SK-N-SH (cell line): ENCODE data around the gene GHRHR. TPM values are rescaled to one million over a fixed set of nuclear protein-coding genes. Genes with fewer than 3 reads are reported as not detected.

ENCODE experiments used
- CTCF ChIA-PET: fragments of 300-600, 350-600 bp; formaldehyde crosslinking; extraction: SDS; loops from one replicate; lab custom pipeline; 2021; lab: Yijun Ruan, JAX
- POLR2A ChIA-PET: fragments of 350-600 bp; sonication (Branson Sonifier 250); formaldehyde crosslinking; extraction: SDS; loops from one replicate; lab custom pipeline; 2020; ENCODE audit warnings: antibody characterized with exemption, inconsistent platforms; lab: Yijun Ruan, JAX
- DNase-seq: peaks from one replicate; pipeline ENCODE4 v3.0.0; 2012
- H2AFZ ChIP-seq: fragments of 200-600 bp; sonication (generic); 2 replicates; pipeline ENCODE4 v1.8.1; 2016; ENCODE audit warnings: antibody characterized with exemption, mild to moderate bottlenecking, low read depth
- H3F3A ChIP-seq: fragments of 200-600 bp; sonication (generic); replicated peaks from 2 replicates; pipeline ENCODE3; 2016; ENCODE audit warnings: antibody characterized with exemption, mild to moderate bottlenecking; ENCODE audit not compliant: insufficient read depth
- H3K27ac ChIP-seq, 2 experiments: fragments of 200-500 bp in 1 of 2; fragments of 200-600 bp in 1 of 2; sonication (Bioruptor generic) in 1 of 2; sonication (generic), shearing (Covaris generic) in 1 of 2; 2 replicates each; pipeline versions ENCODE4 v1.5.1 to v1.6.1; 2014 to 2016; ENCODE audit warnings: low read depth in 2 of 2, inconsistent platforms in 1 of 2, low read length in 1 of 2, mild to moderate bottlenecking in 1 of 2, mixed read lengths in 1 of 2
- H3K27me3 ChIP-seq: fragments of 200-600 bp; sonication (generic), shearing (Covaris generic); 2 replicates; pipeline ENCODE4 v1.6.1; 2016; ENCODE audit warnings: mixed run types; ENCODE audit not compliant: insufficient read depth
- H3K36me3 ChIP-seq, 2 experiments: fragments of 200-500 bp in 1 of 2; fragments of 200-600 bp in 1 of 2; sonication (Bioruptor generic) in 1 of 2; sonication (generic) in 1 of 2; replicated peaks in 1 of 2; 2 replicates each; pipeline versions ENCODE3 to v1.5.1; 2014 to 2016; ENCODE audit warnings: low read length in 1 of 2, mild to moderate bottlenecking in 1 of 2; ENCODE audit not compliant: insufficient read depth in 2 of 2, control insufficient read depth in 1 of 2
- H3K4me1 ChIP-seq, 2 experiments: fragments of 200-500 bp in 1 of 2; fragments of 200-600 bp in 1 of 2; sonication (Bioruptor generic) in 1 of 2; sonication (generic), shearing (Covaris generic) in 1 of 2; 2 replicates each; pipeline versions ENCODE4 v1.5.1 to v1.6.1; 2014 to 2016; ENCODE audit warnings: low read depth in 1 of 2, low read length in 1 of 2, mixed run types in 1 of 2; ENCODE audit not compliant: insufficient read depth in 2 of 2, control insufficient read depth in 1 of 2
- H3K4me2 ChIP-seq: fragments of 200-600 bp; sonication (generic), shearing (Covaris generic); 2 replicates; pipeline ENCODE4 v1.6.1; 2017; ENCODE audit warnings: mixed run types
- H3K4me3 ChIP-seq, 2 experiments: fragments of 200-500 bp in 1 of 2; fragments of 200-600 bp in 1 of 2; sonication (Bioruptor generic) in 1 of 2; sonication (generic), shearing (Covaris generic) in 1 of 2; 2 replicates each; pipeline versions ENCODE4 v1.5.1 to v1.8.1; 2014 to 2016; ENCODE audit warnings: low read depth in 2 of 2, inconsistent platforms in 1 of 2, low read length in 1 of 2, mild to moderate bottlenecking in 1 of 2, mixed read lengths in 1 of 2, moderate library complexity in 1 of 2
- H3K79me2 ChIP-seq: fragments of 200-600 bp; sonication (generic); 2 replicates; pipeline ENCODE4 v1.8.1; 2017; ENCODE audit warnings: mild to moderate bottlenecking; ENCODE audit not compliant: insufficient read depth
- H3K9ac ChIP-seq: fragments of 200-600 bp; sonication (generic); 2 replicates; pipeline ENCODE4 v1.6.1; 2017; ENCODE audit warnings: mixed run types
- H3K9me2 ChIP-seq: fragments of 200-600 bp; sonication (generic); 2 replicates; pipeline ENCODE4 v1.6.1; 2017; ENCODE audit warnings: mixed run types
- H3K9me3 ChIP-seq: fragments of 200-600 bp; sonication (generic); 2 replicates; pipeline ENCODE4 v1.6.1; 2017; ENCODE audit warnings: mixed run types, mild to moderate bottlenecking, moderate library complexity
- H4K20me1 ChIP-seq: fragments of 200-600 bp; sonication (generic); 2 replicates; pipeline ENCODE4 v1.6.1; 2017; ENCODE audit warnings: mild to moderate bottlenecking, mixed run types; ENCODE audit not compliant: insufficient read depth
- CHD2 ChIP-seq: fragments of 150-350 bp; IDR thresholded peaks from 2 replicates; pipeline ENCODE4 v1.6.1; 2018; ENCODE audit warnings: low read length; ENCODE audit not compliant: partially characterized antibody
- ELF1 ChIP-seq: IDR thresholded peaks from 2 replicates; pipeline ENCODE4 v1.4.0; 2012
- EP300 ChIP-seq, 2 experiments: IDR thresholded peaks; 2 replicates each; pipeline versions ENCODE4 v1.4.0 to v1.6.1; 2012; ENCODE audit warnings: borderline replicate concordance in 1 of 2, low read depth in 1 of 2, low read length in 1 of 2
- EZH2phosphoT487 ChIP-seq: fragments of 200-600 bp; sonication (generic); IDR thresholded peaks from 2 replicates; pipeline ENCODE4 v1.6.1; 2017; ENCODE audit warnings: low read depth, mixed run types, mild to moderate bottlenecking, antibody characterized with exemption, moderate library complexity, borderline replicate concordance
- FOXM1 ChIP-seq: IDR thresholded peaks from 2 replicates; pipeline ENCODE4 v1.4.0; 2012; ENCODE audit warnings: low read depth, mild to moderate bottlenecking
- GABPA ChIP-seq: IDR thresholded peaks from 2 replicates; pipeline ENCODE4 v1.4.0; 2012; ENCODE audit warnings: low read depth, mild to moderate bottlenecking
- GATA2 ChIP-seq: sonication (generic); formaldehyde crosslinking; IDR thresholded peaks from 2 replicates; pipeline ENCODE4 v1.5.0; 2020; ENCODE audit warnings: mild to moderate bottlenecking, missing genetic modification reagents
- JUND ChIP-seq: IDR thresholded peaks from 2 replicates; pipeline ENCODE4 v1.4.0; 2012
- MEF2A ChIP-seq: IDR thresholded peaks from 2 replicates; pipeline ENCODE4 v1.4.0; 2012; ENCODE audit warnings: low read depth, borderline replicate concordance
- MXI1 ChIP-seq: IDR thresholded peaks from 2 replicates; pipeline ENCODE4 v1.6.1; 2012; ENCODE audit warnings: mild to moderate bottlenecking, low read depth, low read length, improper control_type of control experiment
- NFIC ChIP-seq: IDR thresholded peaks from 2 replicates; pipeline ENCODE4 v1.4.0; 2012; ENCODE audit warnings: borderline replicate concordance
- RCOR1 ChIP-seq: fragments of 150-350 bp; IDR thresholded peaks from 2 replicates; pipeline ENCODE4 v1.6.1; 2017; ENCODE audit warnings: antibody characterized with exemption, low read length
- RFX5 ChIP-seq: IDR thresholded peaks from 2 replicates; pipeline ENCODE4 v1.6.1; 2012; ENCODE audit warnings: mild to moderate bottlenecking, improper control_type of control experiment, low read length
- RXRA ChIP-seq: IDR thresholded peaks from 2 replicates; pipeline ENCODE4 v1.4.0; 2012; ENCODE audit warnings: low read depth, mild to moderate bottlenecking, borderline replicate concordance
- SMC3 ChIP-seq: IDR thresholded peaks from 2 replicates; pipeline ENCODE4 v1.6.1; 2012; ENCODE audit warnings: low read depth, low read length, improper control_type of control experiment
- YY1 ChIP-seq: IDR thresholded peaks from 2 replicates; pipeline ENCODE4 v1.4.0; 2012; ENCODE audit warnings: low read depth, mild to moderate bottlenecking
- WGBS: methylation state at CpG from one replicate; pipeline ENCODE4 v1.1.6; 2017; ENCODE audit warnings: low lambda C conversion rate; 5-methylcytosine and 5-hydroxymethylcytosine counted together
- polyA plus RNA-seq, 3 experiments: library from polyadenylated mRNA; depleted of rRNA; stranded (reverse); fragments of >200 nt; gene quantifications; 2 replicates each; pipeline ENCODE4 v1.2.3, GENCODE V29; 2012
- TF ChIP-seq, protein P1 (sequence below): IDR thresholded peaks from 2 replicates; pipeline ENCODE4; 2012
- TF ChIP-seq, protein P2 (sequence below): IDR thresholded peaks from 2 replicates; pipeline ENCODE4 v1.4.0; 2012; ENCODE audit warnings: low read depth

GHRHR gene
- polyA plus RNA-seq, 1 of the 3 experiments (the other 2 are of a cell fraction): not detected

DNA sequence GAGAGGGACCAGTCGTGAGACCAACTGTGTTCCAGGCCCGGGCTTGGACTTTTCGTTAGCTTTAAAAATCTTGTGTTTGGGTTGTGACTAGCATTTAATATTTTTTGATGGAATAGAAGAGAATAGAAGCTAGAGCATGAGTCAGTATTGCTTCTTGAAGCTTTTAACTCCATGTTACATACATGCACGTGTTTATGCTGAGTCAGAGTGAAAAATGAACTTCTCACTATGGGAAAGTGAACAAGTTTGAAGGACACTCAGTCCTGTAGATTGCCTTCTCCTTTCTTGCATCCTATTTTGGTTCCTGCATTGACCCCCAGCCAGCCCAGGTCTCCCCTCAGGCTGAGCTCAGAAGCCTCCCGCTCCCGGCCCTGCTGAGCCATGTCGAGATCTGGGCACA lies 31.8 kb downstream of the GHRHR start:
- Histone ChIP-seq H3K4me1 (no peaks in the 10 kb centered on the region; a peak in 1 of 4 replicates), H2AFZ (no peak overlapping the region), H3K79me2 (no peaks in the 10 kb centered on the region), H3K27me3 (no peaks in the 10 kb centered on the region), H3K9me3 (no peaks in the 10 kb centered on the region), H3F3A (no peaks in the 10 kb centered on the region), H3K9me2 (no peaks in the 10 kb centered on the region), H3K4me2 (no peak overlapping the region), H3K36me3 (no peaks in the 10 kb centered on the region), H4K20me1 (no peaks in the 10 kb centered on the region), H3K4me3 (no peak overlapping the region), H3K9ac (no peak overlapping the region), H3K27ac (no peak overlapping the region)
- ChIA-PET CTCF (interaction anchor here (1.3 to 31.8 kb wide), 6 partner anchors 11 to 139 kb away, joined by 4 to 1191 read pairs (median 6); no protein-coding TSS in a partner anchor), POLR2A (no interaction called here)
- TF ChIP-seq RCOR1: no peak
- TF ChIP-seq EP300 (IDR thresholded peaks at IDR 0.05; ENCODE audit: borderline replicate concordance in 1 of 2, low read depth in 1 of 2, low read length in 1 of 2): no peak
- no peak for TF ChIP-seq YY1
- TF ChIP-seq JUND: no peak
- TF ChIP-seq MEF2A: no peak
- no peak for TF ChIP-seq MXI1
- DNase-seq: no peak
- WGBS: 54% methylated on average over 7 of the region's 7 CpGs

DNA sequence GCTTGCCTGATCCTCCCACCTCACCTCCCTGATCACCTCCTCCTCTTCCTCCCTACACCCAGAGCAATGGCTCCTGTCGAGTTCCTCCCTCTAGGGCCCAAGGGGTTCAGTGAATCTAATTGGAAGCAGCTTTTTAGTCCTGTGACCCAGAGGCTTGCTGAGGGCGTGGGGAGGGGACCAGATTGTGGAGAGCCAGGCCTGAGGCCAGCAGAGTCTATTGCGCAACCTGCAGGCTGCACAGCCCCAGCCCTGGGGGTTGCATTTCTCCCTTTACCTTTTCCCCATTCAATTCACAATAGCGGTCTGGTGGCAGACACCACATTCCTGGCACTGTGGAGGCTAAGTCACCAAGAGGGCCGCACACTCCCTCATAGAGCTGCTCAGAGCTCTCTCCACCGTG lies 32.5 kb downstream of the GHRHR start:
- DNase-seq: no peak
- H3K9me2 ChIP-seq: no peaks in the 10 kb centered on the region
- no peak overlapping the region for H3K9ac ChIP-seq
- no peaks in the 10 kb centered on the region for H3K27me3 ChIP-seq
- H3K27ac ChIP-seq: no peak overlapping the region
- no peaks in the 10 kb centered on the region for H4K20me1 ChIP-seq
- H3K4me2 ChIP-seq: no peak overlapping the region
- WGBS: 70% methylated on average over 5 of the region's 6 CpGs
- TF ChIP-seq JUND (no peak), RFX5 (no peak), EZH2phosphoT487 (no peak), MEF2A (no peak), ELF1 (no peak), GATA2 (CRISPR knock-in tag) (no peak), GABPA (no peak), RXRA (no peak), RCOR1 (no peak), NFIC (no peak), CHD2 (no peak), FOXM1 (no peak), MXI1 (no peak), SMC3 (no peak)
- TF ChIP-seq, protein P1, sequence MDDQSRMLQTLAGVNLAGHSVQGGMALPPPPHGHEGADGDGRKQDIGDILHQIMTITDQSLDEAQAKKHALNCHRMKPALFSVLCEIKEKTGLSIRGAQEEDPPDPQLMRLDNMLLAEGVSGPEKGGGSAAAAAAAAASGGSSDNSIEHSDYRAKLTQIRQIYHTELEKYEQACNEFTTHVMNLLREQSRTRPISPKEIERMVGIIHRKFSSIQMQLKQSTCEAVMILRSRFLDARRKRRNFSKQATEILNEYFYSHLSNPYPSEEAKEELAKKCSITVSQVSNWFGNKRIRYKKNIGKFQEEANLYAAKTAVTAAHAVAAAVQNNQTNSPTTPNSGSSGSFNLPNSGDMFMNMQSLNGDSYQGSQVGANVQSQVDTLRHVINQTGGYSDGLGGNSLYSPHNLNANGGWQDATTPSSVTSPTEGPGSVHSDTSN: no peak
- TF ChIP-seq, protein P2, sequence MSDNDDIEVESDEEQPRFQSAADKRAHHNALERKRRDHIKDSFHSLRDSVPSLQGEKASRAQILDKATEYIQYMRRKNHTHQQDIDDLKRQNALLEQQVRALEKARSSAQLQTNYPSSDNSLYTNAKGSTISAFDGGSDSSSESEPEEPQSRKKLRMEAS: no peak
- H3K9me3 ChIP-seq: no peaks in the 10 kb centered on the region
- H3K36me3 ChIP-seq: no peaks in the 10 kb centered on the region
- ChIA-PET POLR2A (no interaction called here), CTCF (interaction anchor here (1.7 to 31.8 kb wide), 3 partner anchors 11 to 138 kb away, joined by 6 to 1191 read pairs (median 38); no protein-coding TSS in a partner anchor)
- no peaks in the 10 kb centered on the region; a peak in 1 of 4 replicates for H3K4me1 ChIP-seq
- no peaks in the 10 kb centered on the region for H3F3A ChIP-seq
- no peak overlapping the region for H2AFZ ChIP-seq
- no peaks in the 10 kb centered on the region for H3K79me2 ChIP-seq
- H3K4me3 ChIP-seq: no peak overlapping the region
